HG03457 (cell line): Measurements from ENCODE around the gene POR.

Experiments used
- ATAC-seq: cut with Tn5 transposase; IDR thresholded peaks from one replicate; pipeline ENCODE4 v1.9.1; 2021; ENCODE audit warnings: moderate number of reproducible peaks; ENCODE audit not compliant: unreplicated experiment

POR gene

DNA sequence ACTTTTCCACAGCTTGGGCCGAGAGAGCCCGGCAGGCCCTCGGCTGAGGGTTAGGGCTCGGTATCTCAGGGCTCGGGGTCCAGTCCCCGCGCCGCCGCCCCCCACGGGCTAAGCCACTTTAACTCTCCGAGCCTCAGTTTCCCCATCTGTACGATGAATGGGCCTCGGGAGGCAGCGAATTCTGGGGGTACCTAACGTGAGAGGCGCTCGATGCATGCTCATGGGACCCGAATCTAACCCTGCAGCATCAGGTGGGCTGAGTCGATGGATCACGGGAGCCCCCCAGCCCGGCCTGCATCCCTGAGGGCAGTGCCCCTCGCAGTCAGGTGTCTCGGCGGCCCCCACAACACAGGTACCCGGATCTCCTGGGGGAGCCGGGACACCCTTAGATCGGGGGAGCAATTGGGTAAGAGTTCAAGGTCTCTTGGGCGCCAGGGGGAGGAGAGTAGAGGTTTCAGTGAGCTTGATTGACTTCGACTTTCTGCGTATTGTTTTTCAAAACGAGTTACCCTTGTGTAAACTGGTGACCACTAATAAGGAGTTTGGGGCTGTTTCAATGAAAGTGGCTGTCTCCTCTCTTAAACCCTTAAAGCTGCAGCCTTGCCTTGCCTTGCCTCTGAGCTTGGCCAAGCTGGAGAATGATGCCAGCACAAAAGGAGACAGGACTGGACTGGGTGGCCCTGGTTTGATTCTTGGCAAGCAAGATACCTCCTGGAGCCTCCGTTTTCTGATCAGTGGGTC is 631 bp downstream of the POR start:
- no peak for ATAC-seq

DNA sequence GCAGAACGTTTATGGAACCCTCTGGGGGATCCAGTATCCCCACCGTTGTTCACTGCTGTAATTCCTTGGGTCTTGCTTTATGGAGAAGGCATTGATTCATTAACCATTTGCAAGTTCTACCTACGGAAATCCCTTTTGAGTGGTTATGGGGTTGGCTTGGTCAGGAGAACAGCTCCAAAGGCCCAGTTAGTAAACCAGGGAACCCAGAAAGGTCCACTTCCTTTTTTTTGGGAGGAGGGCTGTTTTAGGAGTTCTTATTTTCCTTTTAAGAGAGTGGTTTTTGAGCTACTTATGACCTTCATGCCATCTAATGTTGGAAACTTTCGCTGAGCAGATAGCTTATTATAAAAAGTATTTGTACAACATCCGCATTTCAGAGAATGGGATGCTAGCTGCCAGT is 1.3 kb downstream of the POR start:
- no peak for ATAC-seq

DNA sequence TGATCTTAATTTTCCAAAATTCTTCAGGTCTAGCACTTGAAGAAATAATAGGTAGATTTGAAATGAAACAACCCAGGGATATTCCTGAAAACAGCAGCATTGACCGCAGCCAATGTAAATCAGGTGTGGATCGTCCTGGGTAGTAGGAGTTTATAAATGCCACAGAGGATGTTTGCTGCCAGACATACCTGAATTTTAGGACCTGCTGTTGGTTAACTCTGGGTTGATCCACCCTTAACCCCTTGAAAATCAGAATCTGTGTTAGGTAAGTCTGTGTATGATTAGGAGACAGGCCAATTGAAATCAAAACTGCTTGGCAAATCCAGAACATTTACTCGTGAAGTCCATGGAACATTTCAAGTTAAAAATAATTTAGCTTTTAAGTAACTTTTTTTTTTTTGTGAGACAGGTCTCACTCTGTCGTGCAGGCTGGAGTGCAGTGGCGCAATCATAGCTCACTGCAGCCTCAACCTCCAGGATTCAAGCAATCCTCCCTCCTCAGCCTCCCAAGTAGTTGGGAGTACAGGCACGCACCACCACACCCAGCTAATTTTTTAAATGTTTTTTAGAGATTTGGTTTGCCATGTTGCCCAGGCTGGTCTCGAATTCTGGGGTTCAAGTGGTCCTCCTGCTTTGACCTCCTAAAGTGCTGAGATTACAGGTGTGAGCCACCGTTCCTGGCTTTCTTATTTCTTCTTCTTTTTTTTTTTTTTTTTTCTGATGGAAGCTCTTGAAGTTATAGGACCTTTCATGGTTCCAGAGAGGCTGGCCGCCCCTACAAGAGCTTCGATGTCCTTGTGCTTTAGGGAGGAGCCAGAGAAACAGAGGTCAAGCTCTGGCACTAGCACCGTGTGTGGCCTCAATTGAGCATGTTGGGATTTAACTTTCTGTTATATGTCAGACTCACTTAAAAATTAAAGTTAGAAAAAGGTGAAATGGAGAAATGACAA is 2.0 kb downstream of the POR start:
- no peak for ATAC-seq

GRCh38 chr7:75920431-75921161 is 5.6 kb downstream of the POR start:
- no peak for ATAC-seq

- ATAC-seq, result no peak
Observed at GRCh38 chr7:75921479-75921878, 6.5 kb downstream of the POR start.

DNA sequence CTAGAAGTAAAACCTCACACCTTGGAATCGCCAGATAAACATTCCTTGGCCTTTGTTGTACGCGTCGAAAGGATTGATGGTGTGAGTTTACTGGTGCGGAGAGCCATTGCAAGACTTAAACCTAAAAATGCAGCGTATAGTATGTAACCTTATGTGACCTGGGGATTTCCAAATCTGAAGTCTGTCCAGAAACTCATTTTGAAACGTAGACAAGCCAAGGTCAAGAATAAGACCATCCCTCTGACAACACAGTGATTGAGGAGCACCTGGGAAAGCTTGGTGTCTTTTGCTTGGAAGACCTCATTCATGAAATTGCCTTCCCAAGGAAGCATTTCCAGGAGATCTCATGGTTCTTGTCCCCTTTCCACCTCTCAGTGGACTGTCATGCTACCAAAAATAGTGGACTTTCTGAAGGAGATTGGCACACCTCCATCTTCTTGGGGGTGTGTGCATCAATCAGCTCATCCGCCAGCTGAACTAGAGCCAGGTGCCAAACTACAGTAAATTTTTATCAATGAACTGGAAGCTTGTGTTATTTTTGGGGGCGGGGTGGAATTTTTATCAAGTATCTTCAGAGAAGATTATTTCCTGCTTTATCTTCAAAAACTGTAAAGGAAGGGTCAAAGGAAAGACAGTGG is 8.1 kb downstream of the POR start:
- ATAC-seq, result no peak

- ATAC-seq, result no peak
Observed at GRCh38 chr7:75924256-75924655, 9.3 kb downstream of the POR start.

- no peak for ATAC-seq
Observed at GRCh38 chr7:75924889-75925288, 9.9 kb downstream of the POR start.

DNA sequence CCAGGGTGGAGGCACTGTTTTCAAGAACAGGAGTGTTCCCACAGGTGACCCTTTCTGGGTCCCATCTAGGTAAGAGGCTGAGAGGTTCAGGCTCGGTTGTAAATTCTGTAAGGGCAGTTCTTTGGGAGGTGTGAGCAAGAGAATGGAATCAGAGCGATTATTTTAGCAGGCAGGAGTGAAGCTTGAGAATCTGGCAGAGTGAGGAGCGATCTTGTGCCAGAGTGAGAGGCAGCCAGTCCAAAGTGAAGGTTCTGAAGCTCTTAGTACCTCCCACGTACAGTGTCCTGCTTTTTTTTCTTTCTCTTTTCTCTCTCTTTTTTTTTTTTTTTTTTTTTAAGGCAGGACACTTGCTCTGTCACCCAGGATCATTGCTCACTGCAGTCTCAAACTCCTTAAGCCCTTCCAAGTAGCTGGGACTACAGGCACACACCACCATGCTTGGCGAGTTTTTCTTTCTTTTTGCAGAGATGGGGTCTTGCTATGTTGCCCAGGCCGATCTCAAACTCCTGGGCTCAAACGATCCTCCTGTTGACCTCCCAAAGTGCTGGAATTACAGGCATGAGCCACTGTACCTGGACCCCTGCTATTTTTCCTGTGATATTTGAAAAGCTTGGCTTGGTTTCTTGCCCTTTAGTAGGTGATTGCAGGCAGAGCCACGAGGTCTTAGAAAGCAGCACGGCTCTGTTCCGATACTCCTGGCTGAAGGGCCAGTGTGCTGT is 10.9 kb downstream of the POR start:
- no peak for ATAC-seq

- ATAC-seq, result no peak
Observed at GRCh38 chr7:75928568-75928914, 13.6 kb downstream of the POR start.

GRCh38 chr7:75931680-75932079 is 16.7 kb downstream of the POR start:
- ATAC-seq, result no peak

DNA sequence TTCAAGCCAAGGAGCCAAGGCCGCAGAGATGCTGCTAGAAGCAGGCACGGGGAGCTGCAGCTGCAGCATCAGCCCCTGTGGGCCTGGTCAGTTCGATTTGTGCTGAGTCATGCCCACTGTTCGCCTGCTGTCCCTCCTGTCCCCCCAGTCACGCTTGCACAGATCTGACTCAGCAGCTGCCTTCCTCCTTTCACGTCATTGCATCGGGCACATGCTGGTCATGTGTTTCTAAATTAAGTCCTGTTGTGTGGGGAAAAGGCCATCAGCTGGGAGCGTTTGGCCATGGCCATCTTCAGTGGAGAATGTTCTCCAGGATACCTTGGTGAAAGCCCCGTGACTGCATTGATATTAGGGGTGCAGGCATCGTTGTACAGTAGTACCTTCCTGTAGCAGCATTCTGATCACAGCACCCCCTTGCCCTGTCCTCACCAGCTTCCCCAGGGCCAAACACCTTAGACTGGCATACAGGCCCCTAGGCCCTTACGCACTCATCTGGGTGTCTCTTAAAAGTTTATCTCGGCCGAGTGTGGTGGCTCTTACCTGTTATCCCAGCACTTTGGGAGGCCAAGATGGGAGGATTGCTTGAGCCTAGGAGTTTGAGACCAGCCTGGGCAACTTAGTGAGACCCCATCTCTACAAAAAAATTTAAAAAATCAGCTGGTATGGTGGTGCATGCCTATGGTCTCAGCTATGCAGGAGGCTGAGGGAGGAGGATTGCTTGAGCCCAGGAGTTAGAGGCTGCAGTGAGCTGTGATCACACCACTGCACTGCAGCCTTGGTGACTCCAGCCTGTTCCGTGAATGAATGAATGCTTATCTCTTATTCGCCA is 23.2 kb downstream of the POR start:
- no peak for ATAC-seq

- no peak for ATAC-seq
Observed at GRCh38 chr7:75938921-75939320, 24.0 kb downstream of the POR start.

- ATAC-seq, result no peak
Observed at GRCh38 chr7:75943864-75944263, 28.9 kb downstream of the POR start.

DNA sequence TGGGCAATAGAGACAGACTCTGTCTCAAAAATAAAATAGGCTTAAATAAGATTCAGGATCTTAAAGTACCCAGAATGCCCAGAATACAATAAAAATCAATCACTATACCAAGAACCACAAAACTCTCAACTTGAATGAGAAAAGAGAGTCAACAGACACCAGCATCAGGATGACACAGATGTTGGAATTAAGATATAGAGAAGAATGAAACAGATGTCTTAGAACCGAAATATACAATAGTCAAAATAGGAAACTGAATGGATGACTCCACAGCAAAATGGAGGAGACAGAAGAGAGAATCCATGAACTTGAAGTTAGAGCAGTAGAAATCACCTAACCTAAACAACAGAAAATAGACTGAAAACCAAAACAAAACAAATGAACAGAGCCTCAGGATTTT is 29.6 kb downstream of the POR start:
- ATAC-seq, result no peak

DNA sequence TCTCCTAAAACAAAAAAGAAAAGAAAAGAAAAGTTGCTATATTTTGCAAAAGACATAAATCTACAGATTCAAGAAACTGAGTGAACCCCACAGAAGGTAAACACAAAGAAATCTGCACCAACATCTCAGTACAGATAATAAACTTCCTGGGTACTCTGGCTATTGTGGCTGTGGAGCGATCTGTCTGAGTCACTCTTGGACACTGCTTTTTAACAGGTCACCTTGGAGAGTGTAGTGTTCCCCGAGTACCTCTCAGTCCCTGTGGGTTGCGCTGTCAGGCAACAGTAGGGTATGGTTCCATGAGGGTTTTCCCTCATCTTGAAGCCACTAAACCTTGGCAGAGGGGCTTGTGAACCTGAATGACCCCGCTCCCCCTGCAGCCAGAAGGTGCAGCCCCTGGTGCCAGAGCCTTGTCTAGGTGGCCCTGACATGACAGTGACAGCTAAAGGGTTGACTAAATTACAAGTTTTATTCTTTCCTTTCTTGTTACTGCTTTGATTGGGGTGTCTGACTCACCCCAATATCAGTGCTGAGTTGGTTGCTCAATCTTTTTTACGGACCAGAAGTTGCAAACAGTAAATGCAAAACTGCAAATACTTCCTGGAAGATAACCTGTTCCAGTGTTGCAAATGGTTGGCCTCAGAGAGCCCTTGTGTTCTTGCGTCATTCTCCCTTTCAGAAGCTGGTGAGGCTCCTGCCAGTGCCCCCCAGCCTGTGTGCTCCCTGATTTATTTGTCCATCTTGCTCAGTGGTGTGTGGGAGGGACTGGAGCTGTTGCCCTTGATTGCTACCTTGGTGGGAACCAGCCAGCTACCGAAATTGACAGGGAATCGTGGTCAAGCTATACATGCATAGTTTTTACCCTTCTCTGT is 30.6 kb downstream of the POR start:
- ATAC-seq, result no peak

GRCh38 chr7:75946207-75946855 is 31.4 kb downstream of the POR start:
- no peak for ATAC-seq

GRCh38 chr7:75948179-75948578 is 33.2 kb downstream of the POR start:
- no peak for ATAC-seq
